ENCODE results near the gene KLHL26. TPM values are rescaled to one million over a fixed set of nuclear protein-coding genes. Genes with fewer than 3 reads are reported as not detected.

Gene KLHL26
- total and polyA plus RNA-seq, 2 of the 4 experiments (the other 2 are of a cell fraction): 2.2 to 4.7 TPM

DNA sequence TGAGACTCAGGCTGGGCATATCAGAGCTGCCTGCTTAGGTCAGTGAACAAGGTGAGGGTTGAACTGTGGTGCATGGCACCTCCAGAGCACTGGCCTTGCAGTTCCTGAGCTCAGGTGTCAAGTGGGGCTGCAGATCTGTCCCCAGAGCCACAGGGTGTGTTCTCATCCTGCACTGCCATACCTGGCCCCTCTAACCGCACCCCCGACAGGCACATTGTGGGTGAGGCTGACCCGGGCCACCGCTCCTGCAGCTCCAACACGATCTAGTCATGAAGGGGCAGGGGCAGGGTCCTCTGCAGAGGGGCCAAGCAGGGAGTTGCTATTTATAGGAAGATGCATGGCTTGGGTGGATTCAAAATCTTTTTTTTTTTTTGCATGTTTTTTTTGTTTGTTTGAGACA is 30.0 kb downstream of the KLHL26 start:
- Histone ChIP-seq H3K36me3 (ENCODE audit: control insufficient read depth, insufficient read depth, low read length) (peaks cover 26% of the 10 kb centered on the region), H4K5ac (ENCODE audit: low read depth, low read length) (no peak overlapping the region), H3K56ac (ENCODE audit: extremely low read depth, insufficient read depth, low read length) (no peak overlapping the region), H4K91ac (ENCODE audit: insufficient read depth, low read depth, low read length) (no peak overlapping the region), H2AK9ac (replicated peaks; ENCODE audit: low read depth, low read length, poor library complexity) (no peak overlapping the region), H3K27ac (ENCODE audit: insufficient read depth, low read length) (no peak overlapping the region), H3K18ac (ENCODE audit: low read depth, low read length) (no peak overlapping the region), H3K9me3 (ENCODE audit: control insufficient read depth, insufficient read depth, low read length) (no peaks in the 10 kb centered on the region), H3K14ac (replicated peaks; ENCODE audit: low read depth, low read length) (no peak overlapping the region), H2AFZ (replicated peaks; ENCODE audit: low read length, poor library complexity) (no peak overlapping the region), H3K27me3 (ENCODE audit: control insufficient read depth, insufficient read depth, low read length) (no peaks in the 10 kb centered on the region), H4K20me1 (ENCODE audit: insufficient read depth, low read length) (peaks cover 8% of the 10 kb centered on the region; the same call in 1 of the 2 replicates), H2BK120ac (ENCODE audit: low read depth, low read length) (no peak overlapping the region), H2BK5ac (ENCODE audit: low read depth, low read length, poor library complexity, severe bottlenecking) (no peak overlapping the region), H3K9me1 (ENCODE audit: insufficient read depth, low read length) (peaks cover 9% of the 10 kb centered on the region), H3K4me2 (ENCODE audit: low read depth, low read length) (no peak overlapping the region), H3K4ac (ENCODE audit: low read depth, low read length) (no peak overlapping the region), H2BK15ac (ENCODE audit: low read depth, low read length) (no peak overlapping the region), H3K4me1 (ENCODE audit: control insufficient read depth, insufficient read depth, low read length) (peaks cover 17% of the 10 kb centered on the region), H3K9ac (ENCODE audit: low read depth, low read length) (no peak overlapping the region), H3K79me1 (ENCODE audit: low read depth in 1 of 2, low read length in 2 of 2) (peaks cover 19 to 27% of the 10 kb centered on the region in 2 experiments; a peak in 3 of 4 replicates), H3K23ac (ENCODE audit: low read depth, low read length) (no peak overlapping the region), H4K8ac (ENCODE audit: low read depth in 2 of 2, low read length in 2 of 2) (no peak overlapping the region), H3K4me3 (ENCODE audit: insufficient read depth, low read depth, low read length) (no peak overlapping the region), H2BK20ac (ENCODE audit: low read depth, low read length) (no peak overlapping the region), H2AK5ac (ENCODE audit: low read depth, low read length) (no peak overlapping the region)
- intact Hi-C loops (cut with micrococcal nuclease): no loop called here
- ChIA-PET POLR2A (ENCODE audit: unreplicated experiment) (no interaction called here), CTCF (no interaction called here)
- ATAC-seq (ENCODE audit: low read depth): no peak
- dilution Hi-C loops (cut with HindIII; ENCODE audit: low sequenced_read_pairs, unreplicated experiment): no loop called here
- TF ChIP-seq MAZ (IDR thresholded peaks at IDR 0.05; ENCODE audit: borderline replicate concordance, low read depth, low read length) (no peak), CHD1 (IDR thresholded peaks at IDR 0.05; ENCODE audit: low read depth, low read length) (no peak), NFE2L2 (IDR thresholded peaks at IDR 0.05; ENCODE audit: low read depth, low read length) (no peak), SMC3 (IDR thresholded peaks at IDR 0.05; ENCODE audit: low read depth, low read length) (no peak), RCOR1 (IDR thresholded peaks at IDR 0.05; ENCODE audit: insufficient replicate concordance, low read length) (no peak)
- TF ChIP-seq, protein P1, sequence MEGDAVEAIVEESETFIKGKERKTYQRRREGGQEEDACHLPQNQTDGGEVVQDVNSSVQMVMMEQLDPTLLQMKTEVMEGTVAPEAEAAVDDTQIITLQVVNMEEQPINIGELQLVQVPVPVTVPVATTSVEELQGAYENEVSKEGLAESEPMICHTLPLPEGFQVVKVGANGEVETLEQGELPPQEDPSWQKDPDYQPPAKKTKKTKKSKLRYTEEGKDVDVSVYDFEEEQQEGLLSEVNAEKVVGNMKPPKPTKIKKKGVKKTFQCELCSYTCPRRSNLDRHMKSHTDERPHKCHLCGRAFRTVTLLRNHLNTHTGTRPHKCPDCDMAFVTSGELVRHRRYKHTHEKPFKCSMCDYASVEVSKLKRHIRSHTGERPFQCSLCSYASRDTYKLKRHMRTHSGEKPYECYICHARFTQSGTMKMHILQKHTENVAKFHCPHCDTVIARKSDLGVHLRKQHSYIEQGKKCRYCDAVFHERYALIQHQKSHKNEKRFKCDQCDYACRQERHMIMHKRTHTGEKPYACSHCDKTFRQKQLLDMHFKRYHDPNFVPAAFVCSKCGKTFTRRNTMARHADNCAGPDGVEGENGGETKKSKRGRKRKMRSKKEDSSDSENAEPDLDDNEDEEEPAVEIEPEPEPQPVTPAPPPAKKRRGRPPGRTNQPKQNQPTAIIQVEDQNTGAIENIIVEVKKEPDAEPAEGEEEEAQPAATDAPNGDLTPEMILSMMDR (conservative IDR thresholded peaks at IDR 0.05; ENCODE audit: low read depth, low read length): no peak
- TF ChIP-seq, protein P2, sequence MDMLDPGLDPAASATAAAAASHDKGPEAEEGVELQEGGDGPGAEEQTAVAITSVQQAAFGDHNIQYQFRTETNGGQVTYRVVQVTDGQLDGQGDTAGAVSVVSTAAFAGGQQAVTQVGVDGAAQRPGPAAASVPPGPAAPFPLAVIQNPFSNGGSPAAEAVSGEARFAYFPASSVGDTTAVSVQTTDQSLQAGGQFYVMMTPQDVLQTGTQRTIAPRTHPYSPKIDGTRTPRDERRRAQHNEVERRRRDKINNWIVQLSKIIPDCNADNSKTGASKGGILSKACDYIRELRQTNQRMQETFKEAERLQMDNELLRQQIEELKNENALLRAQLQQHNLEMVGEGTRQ (IDR thresholded peaks at IDR 0.05; ENCODE audit: low read depth, low read length): no peak
- TF ChIP-seq, protein P3, sequence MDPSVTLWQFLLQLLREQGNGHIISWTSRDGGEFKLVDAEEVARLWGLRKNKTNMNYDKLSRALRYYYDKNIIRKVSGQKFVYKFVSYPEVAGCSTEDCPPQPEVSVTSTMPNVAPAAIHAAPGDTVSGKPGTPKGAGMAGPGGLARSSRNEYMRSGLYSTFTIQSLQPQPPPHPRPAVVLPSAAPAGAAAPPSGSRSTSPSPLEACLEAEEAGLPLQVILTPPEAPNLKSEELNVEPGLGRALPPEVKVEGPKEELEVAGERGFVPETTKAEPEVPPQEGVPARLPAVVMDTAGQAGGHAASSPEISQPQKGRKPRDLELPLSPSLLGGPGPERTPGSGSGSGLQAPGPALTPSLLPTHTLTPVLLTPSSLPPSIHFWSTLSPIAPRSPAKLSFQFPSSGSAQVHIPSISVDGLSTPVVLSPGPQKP (IDR thresholded peaks at IDR 0.05; ENCODE audit: borderline replicate concordance, low read depth, low read length): no peak
- WGBS, 2 experiments (ENCODE audit: extremely low coverage in 2 of 2, insufficient read length in 1 of 2): 90% methylated on average over 5 of the region's 5 CpGs; no CpG with 5 or more reads in 1 of the 2 experiments
- BruUV-seq (replicated peaks): no TSS peak
- DNase-seq: no peak
- in situ Hi-C loops (cut with MboI; ENCODE audit: low sequenced_read_pairs): no loop called here

Data from IMR-90 (cell line).